ENCODE results near the gene UBAC2.
"Not testable (repeated sequence)": the region's sequence is repeated elsewhere in the genome, so short reads cannot be mapped to it uniquely, and the experiment has no call there.

DNA sequence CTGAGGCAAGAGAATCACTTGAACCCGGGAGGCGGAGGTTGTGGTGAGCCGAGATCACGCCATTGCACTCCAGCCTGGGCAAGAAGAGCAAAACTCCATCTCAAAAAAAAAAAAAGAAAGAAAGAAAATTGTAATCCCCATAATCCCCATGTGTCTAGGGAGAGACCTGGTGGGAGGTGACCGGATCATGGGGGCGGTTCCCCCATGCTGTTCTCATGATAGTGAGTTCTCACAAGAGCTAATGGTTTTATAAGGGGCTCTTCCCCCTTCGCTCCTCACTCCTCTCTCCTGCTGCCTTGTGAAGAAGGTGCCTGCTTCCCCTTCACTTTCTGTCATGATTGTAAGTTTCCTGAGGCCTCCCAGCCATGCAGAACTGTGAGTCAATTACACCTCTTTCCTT is 192.7 kb downstream of the UBAC2 start:
- not testable (repeated sequence) for TF ChIP-seq EGR1 (IDR thresholded peaks at IDR 0.05; ENCODE audit: low read depth in 2 of 2); CTCF (IDR thresholded peaks at IDR 0.05; ENCODE audit: low read depth, low read length, missing input control)
